HG03342 (cell line): ENCODE measurements around the gene ZNF124.
"Not testable (repeated sequence)": the region's sequence is repeated elsewhere in the genome, so short reads cannot be mapped to it uniquely, and the experiment has no call there.

Experiments
- ATAC-seq: cut with Tn5 transposase; IDR thresholded peaks from one replicate; pipeline ENCODE4 v1.9.1; 2021; ENCODE audit warnings: mild to moderate bottlenecking, moderate library complexity; ENCODE audit not compliant: unreplicated experiment

ZNF124 gene

DNA sequence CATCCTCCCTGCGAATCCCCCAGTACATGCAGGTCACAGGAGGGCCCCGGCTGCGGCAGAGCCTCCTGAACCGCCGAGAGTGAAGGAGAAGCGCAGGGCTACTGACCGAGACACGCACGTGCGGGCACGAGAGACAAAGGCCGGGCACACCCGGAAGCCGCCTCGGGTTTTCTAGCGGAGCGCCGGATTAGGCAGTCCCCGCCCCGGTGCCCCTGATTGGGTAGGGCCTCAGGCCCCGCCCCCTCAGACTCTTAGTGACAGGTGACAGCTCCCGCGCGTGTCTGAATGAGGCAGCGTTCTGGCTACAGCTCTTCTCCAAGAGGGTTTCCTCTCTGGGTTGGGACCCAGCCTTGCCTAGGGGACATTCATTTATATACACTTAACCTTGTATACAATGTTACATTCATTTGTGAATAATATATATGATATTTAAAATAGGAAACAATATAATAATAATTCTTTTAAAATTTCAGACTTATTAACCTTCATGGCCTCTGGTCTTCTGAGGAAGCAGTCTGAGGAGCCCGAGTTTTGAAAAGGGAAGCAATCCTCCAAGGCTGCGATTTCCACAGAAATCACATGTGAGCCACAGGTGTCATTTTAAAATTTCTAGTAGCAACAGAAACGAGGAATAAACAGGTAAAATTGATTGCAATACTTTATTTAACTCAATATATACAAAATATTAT lies at the start of gene ZNF124:
Gene ZNF124 (minus strand): TSS at position 146 of the 689 bp plus-strand sequence. CDS start 143 bp downstream, at position 3.
- ATAC-seq, result peak; percentile 98

DNA sequence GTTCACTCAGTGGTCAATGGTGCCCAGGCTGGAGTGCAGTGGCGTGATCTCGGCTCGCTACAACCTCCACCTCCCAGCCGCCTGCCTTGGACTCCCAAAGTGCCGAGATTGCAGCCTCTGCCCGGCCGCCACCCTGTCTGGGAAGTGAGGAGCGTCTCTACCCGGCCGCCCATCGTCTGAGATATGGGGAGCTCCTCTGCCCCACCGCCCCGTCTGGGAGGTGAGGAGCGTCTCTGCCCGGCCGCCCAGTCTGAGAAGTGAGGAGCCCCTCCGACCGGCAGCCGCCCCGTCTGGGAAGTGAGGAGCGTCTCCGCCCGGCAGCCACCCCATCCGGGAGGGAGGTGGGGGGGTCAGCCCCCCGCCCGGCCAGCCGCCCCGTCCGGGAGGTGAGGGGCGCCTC lies 48.5 kb upstream of the ZNF124 start:
- not testable (repeated sequence) for ATAC-seq

DNA sequence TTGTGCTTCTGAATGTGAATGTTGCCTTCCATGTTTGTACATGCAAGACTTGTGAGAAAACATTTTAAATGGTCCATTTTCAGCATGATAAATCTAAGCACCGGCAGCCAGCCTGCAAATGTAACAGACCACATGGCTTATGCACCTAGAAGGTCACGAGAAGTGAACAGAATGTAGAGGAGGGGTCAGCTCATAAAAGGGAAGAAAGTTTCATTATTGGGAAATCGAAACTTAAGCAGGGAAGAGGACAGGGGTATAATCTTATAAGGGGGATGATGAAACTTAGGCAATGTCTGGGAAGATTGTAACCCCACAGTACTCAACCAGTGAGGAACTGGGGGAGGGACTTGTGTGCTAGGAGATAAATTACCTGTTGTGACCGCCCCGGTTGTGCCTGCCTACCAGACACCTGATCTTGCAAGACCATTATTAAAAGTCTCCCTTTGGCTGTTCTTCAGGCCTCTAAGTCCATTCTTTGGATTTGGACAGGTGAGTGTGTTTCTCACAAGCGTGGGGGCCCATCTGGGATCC lies 46.4 kb upstream of the ZNF124 start:
- ATAC-seq, result no peak

DNA sequence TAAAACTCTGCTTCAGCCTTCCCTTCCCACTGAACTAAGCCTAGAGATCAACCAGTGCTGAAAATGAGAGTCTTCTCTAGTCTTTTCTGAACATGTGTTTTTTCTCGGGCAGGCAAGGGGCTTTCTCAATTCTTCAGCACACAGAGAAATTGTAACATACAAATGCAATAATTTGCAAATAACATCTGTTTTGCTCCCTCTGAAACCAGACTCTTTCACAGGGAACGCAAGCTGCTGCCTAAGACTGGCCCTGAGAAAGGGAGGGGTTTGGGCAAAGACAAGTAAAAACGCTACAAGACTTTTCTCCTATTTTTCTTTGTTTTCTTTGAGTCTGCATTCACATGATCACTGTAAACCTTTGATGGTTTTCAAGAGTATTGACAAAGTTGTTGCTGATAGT lies 44.4 kb upstream of the ZNF124 start:
- no peak for ATAC-seq

DNA sequence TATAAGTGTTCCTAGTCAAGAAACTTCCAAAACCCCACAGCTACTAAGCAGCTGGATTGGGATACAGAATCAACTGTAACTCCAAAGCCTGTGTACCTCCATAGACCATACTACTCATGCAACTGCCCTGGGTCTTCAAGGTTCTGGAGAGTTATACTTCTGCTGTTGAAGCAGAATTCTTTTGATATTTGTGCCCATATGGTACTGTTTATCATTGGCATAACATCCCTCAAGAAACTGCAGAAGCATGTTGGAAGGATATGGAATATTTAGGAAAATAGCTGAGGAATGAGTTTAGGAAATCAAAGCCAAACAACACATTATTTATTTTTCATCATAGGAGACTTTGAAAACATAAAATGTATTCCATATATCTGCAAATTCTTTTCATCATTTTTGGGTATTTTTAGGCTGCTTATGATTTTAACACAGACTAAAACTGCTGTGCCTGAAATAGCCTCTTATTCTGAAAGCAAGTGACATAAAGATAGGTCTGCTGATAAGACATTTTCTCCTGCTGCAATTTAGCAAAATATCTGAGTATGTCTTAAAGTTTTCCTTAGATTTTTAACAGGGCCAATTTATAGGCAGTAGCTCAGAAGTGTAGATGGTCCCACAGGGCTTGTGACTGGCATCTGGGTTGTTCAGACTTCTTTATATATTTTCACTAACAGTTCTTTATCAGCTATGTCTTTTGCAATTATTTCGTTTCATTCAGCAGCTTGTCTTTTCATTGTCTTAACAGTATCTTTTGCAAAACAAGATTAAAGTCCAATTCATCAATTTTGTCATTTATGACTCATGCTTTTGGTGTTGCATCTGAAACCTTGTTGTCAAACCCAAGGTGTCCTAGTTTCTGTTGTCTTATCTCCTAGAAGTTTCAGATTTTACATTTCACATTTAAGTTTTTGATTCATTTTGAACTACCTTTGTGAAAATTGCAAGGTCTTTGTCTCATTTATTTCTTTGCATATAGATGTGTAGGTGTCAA lies 41.1 kb upstream of the ZNF124 start:
- ATAC-seq, result no peak

DNA sequence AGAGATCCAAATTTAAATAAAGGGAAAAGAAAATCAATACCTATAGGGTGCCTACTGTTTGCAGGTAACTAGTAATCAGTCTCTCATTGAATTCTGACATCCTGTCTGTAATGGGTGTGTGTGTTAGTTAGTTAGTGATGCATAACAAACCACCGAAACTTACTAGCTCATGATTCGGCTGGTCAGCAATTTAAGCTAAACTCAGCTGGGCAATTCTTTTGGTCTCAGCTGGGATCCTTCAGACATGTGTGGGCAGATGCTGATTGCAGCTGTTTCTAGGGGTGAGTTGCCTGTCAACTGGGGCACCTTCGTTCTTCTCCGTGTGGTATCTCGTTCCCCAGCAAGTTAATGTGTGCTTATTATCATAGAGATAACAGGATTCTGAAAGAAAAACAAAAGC lies 40.2 kb upstream of the ZNF124 start:
- ATAC-seq, result peak; percentile 41

DNA sequence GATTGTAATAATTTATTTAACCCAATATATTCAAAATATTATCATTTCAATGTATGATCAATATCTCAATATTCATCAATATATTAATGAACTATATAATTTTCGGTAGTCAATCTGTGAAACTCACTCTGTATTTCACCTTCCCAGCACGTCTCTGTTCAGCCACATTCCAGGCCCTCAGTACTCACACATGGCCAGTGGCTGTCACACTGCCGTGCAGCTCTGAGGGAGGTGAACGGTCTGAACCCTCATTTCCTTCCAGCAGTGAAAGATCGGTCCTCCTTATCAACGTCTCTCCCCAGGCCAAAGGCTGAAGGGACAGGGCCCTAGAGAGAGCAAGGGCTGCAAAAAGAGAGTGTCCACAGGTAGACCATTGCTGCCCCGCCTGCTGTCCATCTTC lies 39.5 kb upstream of the ZNF124 start:
- ATAC-seq, result no peak

DNA sequence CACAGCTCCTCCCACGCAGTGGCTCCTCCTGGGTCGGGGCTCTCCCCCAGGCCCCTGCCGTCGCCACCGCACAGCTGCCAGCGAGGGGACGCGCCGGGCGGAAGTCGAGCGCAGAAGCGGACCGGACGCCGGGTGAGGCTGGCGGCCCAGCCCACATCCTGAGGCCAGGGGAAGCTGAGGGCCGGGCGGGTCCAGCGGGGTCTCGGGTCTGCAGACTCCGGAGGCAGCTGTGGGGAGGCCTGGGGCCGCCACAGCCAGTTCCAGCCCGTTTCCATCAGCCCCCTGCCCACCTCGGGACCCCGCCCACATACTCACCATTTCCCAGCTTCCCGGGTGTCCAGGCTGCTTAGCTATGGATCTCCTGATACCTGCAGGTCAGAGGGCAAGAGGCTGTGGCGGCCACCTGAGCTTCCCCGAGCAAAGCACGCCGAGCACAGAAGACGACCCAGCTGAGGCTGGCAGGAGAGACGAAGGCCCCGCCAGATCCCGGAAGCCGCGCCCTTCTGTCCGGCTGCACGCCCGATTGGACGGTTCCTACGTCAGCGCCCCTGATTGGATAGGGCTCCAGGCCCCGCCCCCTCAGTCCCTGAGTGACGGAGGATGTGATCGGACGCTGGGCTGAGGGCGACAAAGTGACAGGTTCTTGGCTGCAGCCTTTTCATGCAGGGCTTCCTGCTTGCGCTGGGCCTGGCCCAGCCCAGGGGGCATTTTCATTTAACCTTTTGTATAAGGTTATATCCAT lies 38.7 kb upstream of the ZNF124 start:
- peak; percentile 94 for ATAC-seq

DNA sequence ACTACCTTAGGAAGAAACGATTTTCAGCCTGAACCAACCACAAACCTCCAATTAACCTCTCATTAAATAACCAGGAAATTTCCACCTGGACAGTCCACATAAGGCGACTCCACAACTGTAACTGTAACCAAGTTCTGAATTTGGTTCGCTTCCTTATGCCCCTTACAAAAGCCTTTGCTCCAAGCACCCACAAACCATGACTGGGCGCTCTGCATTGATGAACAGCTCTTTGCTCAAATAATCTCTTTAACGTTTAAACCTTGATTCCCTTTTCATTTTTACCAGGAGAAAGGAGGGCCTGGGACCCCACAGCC lies 38.2 kb upstream of the ZNF124 start:
- no peak for ATAC-seq

DNA sequence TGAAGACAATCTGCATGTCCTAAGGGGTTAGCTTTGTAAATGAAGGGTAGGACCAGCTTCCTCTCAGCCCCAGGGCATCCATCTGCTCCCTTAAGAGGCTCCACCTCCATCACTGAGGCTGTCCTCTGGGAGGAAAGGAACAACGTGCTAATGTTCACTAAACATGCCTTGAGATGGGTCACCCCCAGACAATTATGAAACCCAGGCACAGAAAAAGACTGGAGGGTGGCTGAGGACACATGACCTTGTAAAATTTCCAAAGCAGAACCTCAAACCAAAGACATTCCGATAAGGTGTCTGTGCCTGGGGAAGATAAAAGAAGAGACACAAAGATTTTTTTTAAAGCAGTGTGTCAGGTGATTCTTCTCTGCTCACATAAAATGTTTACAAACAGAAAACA lies 37.6 kb upstream of the ZNF124 start:
- ATAC-seq, result no peak

DNA sequence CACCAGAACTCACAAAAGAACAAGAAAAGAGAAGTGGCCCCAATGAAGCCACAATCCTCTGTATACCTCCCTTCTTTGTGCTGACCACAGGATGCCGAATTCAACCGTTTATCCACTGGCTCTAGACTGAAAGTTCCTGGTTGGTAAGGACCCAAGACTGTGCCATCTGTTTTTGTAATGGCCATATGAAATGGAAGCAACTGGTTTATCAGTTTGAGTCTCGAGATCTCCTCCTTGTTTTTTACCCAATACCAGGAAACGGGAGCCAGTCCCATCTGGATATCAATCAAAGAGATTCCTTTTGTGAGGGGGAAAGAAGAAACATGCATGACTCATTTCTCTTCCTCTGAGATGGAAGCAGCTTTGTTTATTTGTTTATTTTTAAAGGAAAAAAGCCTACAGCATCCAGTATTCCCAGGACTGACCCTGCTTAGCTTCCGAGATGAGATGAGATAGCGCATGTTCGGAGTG lies 32.4 kb upstream of the ZNF124 start:
- no peak for ATAC-seq

DNA sequence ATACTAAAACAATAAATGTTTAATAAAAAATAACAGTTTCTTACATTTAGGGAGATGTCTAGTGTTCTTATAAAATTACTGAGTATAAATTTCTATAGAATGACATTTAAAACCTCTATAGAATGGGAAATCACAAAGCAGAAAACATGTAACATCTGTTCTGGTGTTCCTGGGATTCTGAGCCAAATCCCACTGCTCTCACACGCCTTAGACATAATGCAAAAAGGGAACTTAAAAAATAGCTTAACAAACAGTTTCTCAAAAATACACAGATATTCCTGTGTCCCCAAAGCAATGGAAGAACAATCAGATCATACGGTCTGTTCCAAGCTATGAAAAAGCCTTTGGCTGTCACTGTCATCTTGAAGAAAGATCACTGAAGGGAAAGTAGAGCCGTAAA lies 27.0 kb upstream of the ZNF124 start:
- no peak for ATAC-seq

DNA sequence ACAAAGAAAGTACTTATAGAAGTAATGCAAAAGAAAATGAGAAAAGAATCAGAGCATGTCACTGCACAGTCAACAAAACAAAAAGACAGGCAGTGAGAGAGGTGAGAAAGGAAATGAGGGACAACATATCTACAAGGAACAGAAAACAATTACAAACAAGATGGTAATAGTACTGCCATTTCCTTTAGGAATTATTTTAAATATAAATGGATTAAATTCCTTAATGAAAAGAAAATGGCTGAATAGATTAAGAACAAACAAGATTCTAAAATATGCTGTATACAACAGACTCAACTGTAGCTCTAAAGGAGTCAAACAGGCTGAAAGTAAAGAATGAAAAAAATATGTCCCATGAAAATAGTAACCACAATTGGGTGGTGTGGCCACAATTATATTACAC lies 22.1 kb upstream of the ZNF124 start:
- ATAC-seq, result no peak

DNA sequence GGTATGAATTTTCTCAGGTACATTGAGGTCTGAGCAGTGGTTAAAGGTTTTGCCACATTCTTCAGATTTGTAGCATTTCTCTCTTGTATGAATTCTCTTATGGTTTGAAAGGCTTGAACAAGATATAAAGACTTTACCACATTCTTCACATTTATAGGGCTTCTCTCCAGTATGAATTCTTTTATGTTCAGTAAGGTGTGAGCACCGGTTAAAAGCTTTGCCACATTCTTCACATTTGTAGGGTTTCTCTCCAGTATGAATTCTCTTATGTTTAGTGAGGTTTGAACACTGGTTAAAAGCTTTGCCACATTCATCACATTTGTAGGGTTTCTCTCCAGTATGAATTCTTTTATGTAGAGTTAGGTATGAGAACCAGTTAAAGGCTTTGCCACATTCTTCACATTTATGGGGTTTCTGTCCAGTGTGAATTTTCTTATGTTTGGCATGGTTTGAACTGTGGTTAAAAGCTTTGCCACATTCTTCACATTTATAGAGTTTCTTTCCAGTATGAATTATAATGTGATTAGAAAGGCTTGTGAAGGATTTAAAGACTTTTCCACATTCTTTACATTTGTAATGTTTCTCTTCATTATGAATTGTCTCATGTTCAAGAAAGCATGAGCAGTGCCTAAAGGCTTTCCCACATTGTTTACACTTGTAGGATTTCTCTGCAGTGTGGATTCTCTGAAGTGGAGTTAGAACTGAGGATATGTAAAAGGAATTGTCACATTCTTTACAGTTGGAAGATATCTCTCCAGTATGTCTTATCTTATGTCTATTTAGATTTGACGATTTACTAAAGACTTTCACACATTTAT lies 18.4 kb upstream of the ZNF124 start:
- no peak for ATAC-seq

DNA sequence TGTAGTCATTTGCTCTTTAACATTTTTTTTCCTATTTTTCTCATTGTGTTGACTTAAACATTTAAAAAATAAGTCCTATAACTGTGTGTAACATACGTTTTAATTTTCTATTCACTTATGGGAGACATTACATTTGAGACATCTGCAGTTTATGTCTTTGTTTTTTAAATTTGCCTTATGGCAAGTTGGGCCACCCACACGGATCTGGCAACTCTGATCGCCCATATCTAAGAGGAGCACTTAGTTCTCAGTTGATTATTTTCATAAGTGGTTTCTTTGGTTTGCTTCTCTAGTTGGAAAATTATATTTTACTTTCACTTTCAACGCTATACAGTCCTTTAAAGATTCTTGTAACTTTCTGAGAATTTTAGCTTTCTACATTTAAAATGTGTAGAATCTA lies 13.8 kb upstream of the ZNF124 start:
- ATAC-seq, result no peak

DNA sequence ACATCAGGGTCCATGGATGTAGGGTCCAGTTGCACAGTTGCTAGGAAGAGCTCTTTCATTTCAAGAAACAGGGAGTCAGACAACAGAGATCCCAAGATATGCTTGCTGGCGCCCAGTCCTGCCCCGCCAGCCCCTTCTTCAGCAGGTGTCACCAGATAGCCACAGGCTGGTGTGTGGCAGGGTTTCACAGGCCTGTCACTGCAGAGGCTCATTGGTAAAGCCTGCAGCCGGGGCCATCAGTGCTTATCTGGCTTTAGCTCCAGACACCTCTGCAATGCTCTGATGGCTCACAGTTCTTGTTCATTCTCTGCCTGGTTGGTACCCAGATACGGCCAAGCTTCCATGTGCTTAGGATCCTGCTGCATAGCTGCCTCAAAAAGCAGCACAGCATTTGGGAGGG lies 12.4 kb upstream of the ZNF124 start:
- no peak for ATAC-seq

DNA sequence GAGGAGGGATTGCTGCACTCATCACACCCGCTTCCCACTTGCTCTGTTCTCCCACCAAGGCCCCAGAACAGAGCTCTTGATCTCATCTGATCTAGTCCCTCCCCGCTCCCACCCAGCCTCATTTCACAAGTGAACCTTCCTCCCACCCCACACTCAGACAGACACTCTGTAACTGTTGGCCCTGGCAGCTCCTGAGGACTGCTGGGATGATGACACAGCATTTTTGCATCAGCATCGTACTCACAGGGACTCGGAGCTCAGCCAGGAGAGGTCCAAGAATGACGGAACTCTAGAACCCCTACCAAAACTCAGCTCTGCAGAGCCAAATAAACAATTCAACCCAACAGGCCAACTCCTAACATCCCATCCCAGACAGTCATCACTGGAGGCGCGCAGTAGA lies 11.2 kb upstream of the ZNF124 start:
- ATAC-seq, result no peak

DNA sequence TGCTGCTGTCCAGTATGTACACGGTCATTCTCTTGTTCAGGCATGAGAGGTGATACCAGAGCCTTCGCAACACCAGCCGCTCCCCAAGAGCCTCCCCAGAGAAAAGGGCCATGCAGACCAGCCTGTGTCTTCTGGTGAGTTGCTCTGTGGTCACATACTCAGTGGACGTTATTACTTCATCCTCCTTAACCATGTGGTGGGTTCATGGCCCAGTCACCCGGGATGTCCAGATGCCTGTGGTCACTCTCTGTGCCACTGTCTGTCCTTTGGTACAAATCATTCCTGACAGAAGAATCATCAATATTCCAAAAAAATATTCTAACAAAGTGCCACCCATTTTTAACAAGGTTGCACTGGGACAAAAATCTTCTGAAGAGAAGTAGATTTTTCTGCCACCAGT lies 8.8 kb upstream of the ZNF124 start:
- no peak for ATAC-seq

DNA sequence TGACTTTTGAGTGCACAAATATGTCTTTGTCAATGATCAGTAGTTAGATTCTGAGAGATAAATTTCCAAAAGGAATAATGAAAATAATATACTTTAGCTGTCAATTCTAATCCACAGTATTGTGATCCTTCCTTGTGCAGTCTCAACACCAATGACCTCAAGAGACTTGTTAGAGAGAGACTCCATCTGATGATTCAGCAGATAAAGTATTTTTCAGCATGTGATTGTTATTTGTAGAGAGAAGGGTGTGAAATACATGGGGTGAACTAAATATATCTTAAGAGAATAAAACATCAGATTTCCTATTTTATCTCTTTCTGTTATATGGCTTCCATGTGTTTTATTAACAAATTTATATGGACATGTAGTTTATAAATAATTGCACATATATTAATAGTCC lies 5.9 kb upstream of the ZNF124 start:
- ATAC-seq, result no peak

DNA sequence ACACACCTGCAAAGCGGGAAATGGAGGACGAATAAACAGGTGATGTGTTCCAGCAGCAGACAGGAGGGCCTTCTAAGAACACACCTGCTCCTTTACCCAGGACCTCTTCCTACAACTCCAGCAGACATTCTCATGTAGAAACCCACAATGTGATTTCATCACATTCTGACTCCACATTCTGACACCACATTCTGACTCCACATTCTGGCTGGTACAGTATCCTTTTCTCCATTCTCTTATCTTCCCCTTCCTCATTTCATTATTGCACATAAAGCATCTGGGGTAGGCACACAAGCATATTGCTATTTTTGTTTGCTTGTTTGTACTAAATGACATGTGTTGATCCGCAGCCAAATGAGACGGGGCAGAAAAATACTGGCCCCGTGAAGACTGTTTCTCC lies 3.6 kb upstream of the ZNF124 start:
- no peak for ATAC-seq
